Hematopoietic multipotent progenitor cell treated with erythropoietin and hydrocortisone succinate and interleukin-3 and kit ligand, for 15 days (in vitro differentiated cells): ENCODE data around the gene RXFP2.

Experiments
- DNase-seq: peaks from one replicate; pipeline ENCODE4 v3.0.0-alpha.2; 2015; ENCODE audit warnings: low spot score

RXFP2 gene

GRCh38 chr13:31824705-31825517, 85.6 kb downstream of the RXFP2 start:
- no peak for DNase-seq

- DNase-seq, result no peak
These were observed 87.2 kb downstream of the RXFP2 start for GRCh38 chr13:31826521-31826920.

- no peak for DNase-seq
These were observed 88.4 kb downstream of the RXFP2 start for GRCh38 chr13:31827707-31828106.

- no peak for DNase-seq
These were observed 96.6 kb downstream of the RXFP2 start for GRCh38 chr13:31835932-31836331.

- no peak for DNase-seq
These were observed 103.7 kb downstream of the RXFP2 start for GRCh38 chr13:31843044-31843443.

- DNase-seq, result peak; percentile 61
These were observed 107.0 kb downstream of the RXFP2 start for GRCh38 chr13:31846182-31846938.

GRCh38 chr13:31846961-31847752, 107.8 kb downstream of the RXFP2 start:
- DNase-seq, result no peak

- DNase-seq, result no peak
These were observed 109.3 kb downstream of the RXFP2 start for GRCh38 chr13:31848621-31849020.

- DNase-seq, result no peak
These were observed 109.9 kb downstream of the RXFP2 start for GRCh38 chr13:31849206-31849605.

GRCh38 chr13:31850041-31850555, 110.8 kb downstream of the RXFP2 start:
- DNase-seq, result no peak

- no peak for DNase-seq
These were observed 111.9 kb downstream of the RXFP2 start for GRCh38 chr13:31851216-31851615.
